Gastrocnemius medialis (tissue), 4 donors: ENCODE measurements around the gene ARHGEF5. TPM values are rescaled to one million over a fixed set of nuclear protein-coding genes. Genes with fewer than 3 reads are reported as not detected.

Source experiments
- ATAC-seq, 2 donors: fragments of 150-250 bp; one replicate each; pipeline ENCODE4 v1.9.1; 2016
- DNase-seq, 2 donors: peaks; one replicate each; pipeline ENCODE4 v3.0.0-alpha.2; 2019
- H3K27ac ChIP-seq, 4 donors: fragments of 200-600 bp; sonication (generic); 1 replicate in 1 of 4; 2 replicates in 3 of 4; pipeline ENCODE4 v1.5.1; 2016 to 2018; ENCODE audit warnings: mild to moderate bottlenecking in 2 of 4, moderate library complexity in 1 of 4
- H3K27me3 ChIP-seq, 3 donors: fragments of 200-600 bp; sonication (generic) in 2 of 3; 1 replicate in 1 of 3; 2 replicates in 2 of 3; pipeline versions ENCODE4 v1.5.1 to v1.6.0; 2016 to 2019; ENCODE audit warnings: mild to moderate bottlenecking in 1 of 3, moderate library complexity in 1 of 3
- H3K36me3 ChIP-seq, 2 donors: fragments of 200-600 bp; sonication (generic) in 1 of 2; one replicate each; pipeline ENCODE4 v1.5.1; 2017 to 2018
- H3K4me1 ChIP-seq, 2 donors: fragments of 200-600 bp; sonication (generic) in 1 of 2; one replicate each; pipeline ENCODE4 v1.5.1; 2016 to 2017; ENCODE audit warnings: mild to moderate bottlenecking in 2 of 2
- H3K4me3 ChIP-seq, 4 donors: fragments of 200-600 bp; sonication (generic) in 3 of 4; 1 replicate in 1 of 4; 2 replicates in 3 of 4; pipeline ENCODE4 v1.5.1; 2016 to 2019; ENCODE audit warnings: mild to moderate bottlenecking in 2 of 4
- H3K9me3 ChIP-seq, 3 donors: fragments of 200-600 bp; sonication (generic) in 2 of 3; 1 replicate in 1 of 3; 2 replicates in 2 of 3; pipeline ENCODE4 v1.5.1; 2016 to 2019
- POLR2A ChIP-seq, 2 donors: fragments of 450-650 bp; IDR thresholded peaks; one replicate each; pipeline ENCODE4 v1.6.1; 2017; ENCODE audit warnings: antibody characterized with exemption in 2 of 2, mild to moderate bottlenecking in 2 of 2, moderate library complexity in 2 of 2
- in situ Hi-C, 4 donors: fragments of 200-750 bp; cut with MboI; loops; one replicate each; pipeline versions ENCODE4 v1.15.0 to v1.8.0; 2017; ENCODE audit warnings: low sequenced_read_pairs in 4 of 4
- intact Hi-C: fragments of 100-400 bp; cut with DNase I; formaldehyde crosslinking; loops from one replicate; pipeline ENCODE4 v1.15.1; 2023; ENCODE audit warnings: low total_unique reads
- total RNA-seq, 4 donors: library from RNA; depleted of rRNA; stranded (reverse); fragments of >200 nt; gene quantifications; one replicate each; pipeline versions ENCODE4 v1.1.0 to v1.2.3, GENCODE V29; 2016
- TF ChIP-seq, protein P1 (sequence below), 5 experiments: fragments of 450-650 bp in 3 of 5; fragments of 200-600 bp in 2 of 5; sonication (generic) in 2 of 5; IDR thresholded peaks in 4 of 5; conservative IDR thresholded peaks in 1 of 5; 1 replicate in 4 of 5; 2 replicates in 1 of 5; pipeline ENCODE4 v1.5.1; 2016 to 2019; ENCODE audit warnings: antibody characterized with exemption in 5 of 5, mild to moderate bottlenecking in 3 of 5, moderate library complexity in 3 of 5

The ARHGEF5 gene
- total RNA-seq, 4 donors from 2014 or later: 0.15 to 0.69 (median 0.53) TPM

GRCh38 chr7:144397086-144397485, 41.9 kb downstream of the ARHGEF5 start:
- Histone ChIP-seq H3K27ac (no peak overlapping the region), H3K9me3 (no peaks in the 10 kb centered on the region), H3K4me3 (no peak overlapping the region), H3K36me3 (no peaks in the 10 kb centered on the region), H3K27me3 (no peaks in the 10 kb centered on the region), H3K4me1 (no peaks in the 10 kb centered on the region)
- intact Hi-C loops: no loop called here
- ATAC-seq (no peak), DNase-seq (no peak)
- TF ChIP-seq POLR2A (IDR thresholded peaks at IDR 0.05): no peak
- in situ Hi-C loops: loop anchor here in 1 of 4 donors (25.0 kb wide), 1 partner anchor 235 kb away; no protein-coding TSS in a partner anchor

- TF ChIP-seq, protein P1, sequence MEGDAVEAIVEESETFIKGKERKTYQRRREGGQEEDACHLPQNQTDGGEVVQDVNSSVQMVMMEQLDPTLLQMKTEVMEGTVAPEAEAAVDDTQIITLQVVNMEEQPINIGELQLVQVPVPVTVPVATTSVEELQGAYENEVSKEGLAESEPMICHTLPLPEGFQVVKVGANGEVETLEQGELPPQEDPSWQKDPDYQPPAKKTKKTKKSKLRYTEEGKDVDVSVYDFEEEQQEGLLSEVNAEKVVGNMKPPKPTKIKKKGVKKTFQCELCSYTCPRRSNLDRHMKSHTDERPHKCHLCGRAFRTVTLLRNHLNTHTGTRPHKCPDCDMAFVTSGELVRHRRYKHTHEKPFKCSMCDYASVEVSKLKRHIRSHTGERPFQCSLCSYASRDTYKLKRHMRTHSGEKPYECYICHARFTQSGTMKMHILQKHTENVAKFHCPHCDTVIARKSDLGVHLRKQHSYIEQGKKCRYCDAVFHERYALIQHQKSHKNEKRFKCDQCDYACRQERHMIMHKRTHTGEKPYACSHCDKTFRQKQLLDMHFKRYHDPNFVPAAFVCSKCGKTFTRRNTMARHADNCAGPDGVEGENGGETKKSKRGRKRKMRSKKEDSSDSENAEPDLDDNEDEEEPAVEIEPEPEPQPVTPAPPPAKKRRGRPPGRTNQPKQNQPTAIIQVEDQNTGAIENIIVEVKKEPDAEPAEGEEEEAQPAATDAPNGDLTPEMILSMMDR (IDR thresholded peaks at IDR 0.05 in 4 of 5, conservative IDR thresholded peaks at IDR 0.05 in 1 of 5): no peak
- no peak for TF ChIP-seq POLR2A (IDR thresholded peaks at IDR 0.05)
- in situ Hi-C loops (loop anchor here in 1 of 4 donors (25.0 kb wide), 1 partner anchor 236 kb away; no protein-coding TSS in a partner anchor), intact Hi-C loops (no loop called here)
- Histone ChIP-seq H3K27me3 (no peaks in the 10 kb centered on the region), H3K9me3 (no peaks in the 10 kb centered on the region), H3K27ac (no peak overlapping the region), H3K36me3 (no peaks in the 10 kb centered on the region), H3K4me1 (no peaks in the 10 kb centered on the region), H3K4me3 (no peak overlapping the region)
- DNase-seq (no peak), ATAC-seq (no peak)
These were observed 43.1 kb downstream of the ARHGEF5 start for GRCh38 chr7:144398291-144398690.

GRCh38 chr7:144398911-144399310, 43.7 kb downstream of the ARHGEF5 start:
- DNase-seq: no peak
- Histone ChIP-seq H3K36me3 (no peaks in the 10 kb centered on the region), H3K9me3 (no peaks in the 10 kb centered on the region), H3K27ac (no peak overlapping the region), H3K4me3 (no peak overlapping the region), H3K27me3 (no peaks in the 10 kb centered on the region), H3K4me1 (no peaks in the 10 kb centered on the region)
- no peak for ATAC-seq
- in situ Hi-C loops (loop anchor here in 1 of 4 donors (25.0 kb wide), 1 partner anchor 237 kb away; no protein-coding TSS in a partner anchor), intact Hi-C loops (no loop called here)
- TF ChIP-seq, protein P1 (IDR thresholded peaks at IDR 0.05 in 4 of 5, conservative IDR thresholded peaks at IDR 0.05 in 1 of 5): no peak

DNA sequence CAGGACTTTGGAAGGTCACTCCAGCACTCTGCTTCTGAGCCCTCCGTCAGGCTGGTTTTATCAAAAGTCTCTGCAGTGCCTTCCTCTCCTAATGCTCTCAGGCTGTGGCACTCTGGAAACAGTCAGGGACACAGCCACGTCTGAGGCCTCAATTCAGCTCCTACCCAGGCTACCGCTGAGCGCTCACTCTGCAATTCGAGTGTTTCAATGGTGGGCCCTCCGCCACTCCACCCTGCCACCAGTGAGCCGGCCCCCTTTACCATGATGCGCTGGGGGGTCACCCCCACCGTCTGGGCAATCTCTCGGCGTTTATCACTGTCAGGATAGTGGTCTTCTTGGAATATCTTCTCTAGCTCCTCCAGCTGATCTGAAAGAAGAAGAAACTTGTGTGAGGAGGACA, 44.7 kb downstream of the ARHGEF5 start:
- DNase-seq: no peak
- Histone ChIP-seq H3K27ac (no peak overlapping the region), H3K36me3 (no peaks in the 10 kb centered on the region), H3K4me3 (no peak overlapping the region), H3K27me3 (no peaks in the 10 kb centered on the region), H3K9me3 (no peaks in the 10 kb centered on the region), H3K4me1 (no peaks in the 10 kb centered on the region)
- TF ChIP-seq POLR2A (IDR thresholded peaks at IDR 0.05): no peak
- TF ChIP-seq, protein P1 (IDR thresholded peaks at IDR 0.05 in 4 of 5, conservative IDR thresholded peaks at IDR 0.05 in 1 of 5): no peak
- in situ Hi-C loops: loop anchor here in 1 of 4 donors (25.0 kb wide), 1 partner anchor 238 kb away; no protein-coding TSS in a partner anchor
- intact Hi-C loops: no loop called here
- ATAC-seq: no peak

DNA sequence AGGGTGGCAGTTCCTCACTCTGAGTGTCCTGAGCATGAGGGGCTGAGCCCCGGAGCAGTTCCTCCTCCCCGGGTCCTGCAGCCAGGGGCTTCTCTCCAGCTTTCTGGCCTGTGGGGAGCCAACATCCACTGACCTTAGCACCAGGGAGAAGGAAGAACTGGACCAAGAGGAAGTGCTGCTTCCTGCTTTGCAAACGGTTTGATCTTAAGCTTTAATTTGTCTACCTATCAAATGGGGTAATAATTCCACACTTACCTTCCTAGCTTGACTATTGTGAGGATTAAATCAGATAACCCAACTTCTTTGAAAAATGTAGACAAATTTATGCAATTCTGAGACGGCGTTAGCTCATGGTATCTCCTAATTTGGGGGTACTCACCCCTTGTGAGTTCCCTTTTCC, 46.3 kb downstream of the ARHGEF5 start:
- H3K4me1 ChIP-seq: no peaks in the 10 kb centered on the region
- H3K9me3 ChIP-seq: no peaks in the 10 kb centered on the region
- TF ChIP-seq, protein P1 (IDR thresholded peaks at IDR 0.05 in 4 of 5, conservative IDR thresholded peaks at IDR 0.05 in 1 of 5): no peak
- TF ChIP-seq POLR2A (IDR thresholded peaks at IDR 0.05): no peak
- ATAC-seq (no peak), DNase-seq (no peak)
- in situ Hi-C loops (no loop called here), intact Hi-C loops (no loop called here)
- no peak overlapping the region for H3K27ac ChIP-seq
- no peaks in the 10 kb centered on the region for H3K36me3 ChIP-seq
- H3K27me3 ChIP-seq: no peaks in the 10 kb centered on the region
- no peak overlapping the region for H3K4me3 ChIP-seq
